ENCODE measurements around the gene PKN1. TPM values are rescaled to one million over a fixed set of nuclear protein-coding genes. Genes with fewer than 3 reads are reported as not detected.

The PKN1 gene
- total and polyA plus RNA-seq, 9 of the 15 experiments (the other 6 are each of a cell fraction or from before 2014, with no cell fraction given) = 0.30 to 228 (median 77.5) TPM

GRCh38 chr19:14402332-14403144 lies 30.6 kb upstream of the PKN1 start (continued):
- no peak for TF ChIP-seq ZNF23 (CRISPR knock-in tag; IDR thresholded peaks at IDR 0.05)
- TF ChIP-seq ZNF384 (IDR thresholded peaks at IDR 0.05; ENCODE audit: low read depth, low read length) = peak; percentile 84
- no peak for TF ChIP-seq CUX1 (CRISPR knock-in tag; IDR thresholded peaks at IDR 0.05)
- no peak for TF ChIP-seq SAP30 (IDR thresholded peaks at IDR 0.05; ENCODE audit: borderline replicate concordance, insufficient read depth, low read depth, low read length, poor library complexity, severe bottlenecking)
- TF ChIP-seq ZNF395 (CRISPR knock-in tag; IDR thresholded peaks at IDR 0.05) = no peak
- no peak for TF ChIP-seq MYC (IDR thresholded peaks at IDR 0.05; ENCODE audit: low read depth, low read length)
- TF ChIP-seq MYC (CRISPR knock-in tag; IDR thresholded peaks at IDR 0.05; ENCODE audit: borderline replicate concordance, low read depth) = no peak
- TF ChIP-seq XRCC4 (IDR thresholded peaks at IDR 0.05; ENCODE audit: extremely low read depth, insufficient read depth, insufficient read length) = no peak
- no peak for TF ChIP-seq ARID4B (CRISPR knock-in tag; IDR thresholded peaks at IDR 0.05)
- no peak for TF ChIP-seq KLF13 (tag; IDR thresholded peaks at IDR 0.05; ENCODE audit: borderline replicate concordance, low read depth)
- TF ChIP-seq MNT (conservative IDR thresholded peaks at IDR 0.05) = no peak
